Type B pancreatic cell (in vitro differentiated cells): ENCODE data around the gene LCN10. TPM values are rescaled to one million over a fixed set of nuclear protein-coding genes. Genes with fewer than 3 reads are reported as not detected.
"Not testable (repeated sequence)": the region's sequence is repeated elsewhere in the genome, so short reads cannot be mapped to it uniquely, and the experiment has no call there.

ENCODE experiments used
- DNase-seq: peaks from one replicate; pipeline ENCODE4 v3.0.0; 2021; ENCODE audit warnings: mixed read lengths; ENCODE audit not compliant: unreplicated experiment; ENCODE audit errors: extremely low spot score
- H3K27ac Mint-ChIP-seq: 2 replicates; pipeline ENCODE4 v1.8.0; 2021; ENCODE audit warnings: mild to moderate bottlenecking, mixed read lengths
- H3K27me3 Mint-ChIP-seq: 2 replicates; pipeline ENCODE4 v1.8.0; 2021; ENCODE audit warnings: mixed read lengths
- H3K36me3 Mint-ChIP-seq: 2 replicates; pipeline ENCODE4 v1.8.0; 2021; ENCODE audit warnings: mixed read lengths
- H3K4me1 Mint-ChIP-seq: one replicate; pipeline ENCODE4 v1.8.0; 2021; ENCODE audit warnings: mixed read lengths; ENCODE audit not compliant: unreplicated experiment
- H3K4me3 Mint-ChIP-seq: 2 replicates; pipeline ENCODE4 v1.8.0; 2021; ENCODE audit warnings: mild to moderate bottlenecking, mixed read lengths
- H3K9me3 Mint-ChIP-seq: 2 replicates; pipeline ENCODE4 v1.8.0; 2021; ENCODE audit warnings: mixed read lengths
- CTCF ChIP-seq: fragments of 200-600 bp; sonication (generic); conservative IDR thresholded peaks from 2 replicates; pipeline ENCODE4 v1.5.0; 2021; ENCODE audit warnings: antibody characterized with exemption, mild to moderate bottlenecking
- total RNA-seq: library from RNA; stranded (reverse); gene quantifications from 2 replicates; pipeline ENCODE4 v1.2.1, GENCODE V29; 2021; ENCODE audit warnings: low replicate concordance

Gene LCN10
- total RNA-seq, 1 donor from 2014 or later = not detected

- H3K27me3 Mint-ChIP-seq = no peaks in the 10 kb centered on the region
- no peak overlapping the region for H3K27ac Mint-ChIP-seq
- H3K4me3 Mint-ChIP-seq = no peak overlapping the region
- DNase-seq = no peak
- peaks cover 5% of the 10 kb centered on the region for H3K4me1 Mint-ChIP-seq
- H3K36me3 Mint-ChIP-seq = no peaks in the 10 kb centered on the region
- no peak for TF ChIP-seq CTCF
- H3K9me3 Mint-ChIP-seq = no peaks in the 10 kb centered on the region
Observed at GRCh38 chr9:136710543-136710942, 32.2 kb downstream of the LCN10 start.

GRCh38 chr9:136709454-136710109, 33.2 kb downstream of the LCN10 start:
- H3K27me3 Mint-ChIP-seq = no peaks in the 10 kb centered on the region
- no peak for TF ChIP-seq CTCF
- H3K4me1 Mint-ChIP-seq = peaks cover 5% of the 10 kb centered on the region
- no peak for DNase-seq
- H3K36me3 Mint-ChIP-seq = no peaks in the 10 kb centered on the region
- H3K9me3 Mint-ChIP-seq = no peaks in the 10 kb centered on the region
- no peak overlapping the region for H3K27ac Mint-ChIP-seq
- no peak overlapping the region for H3K4me3 Mint-ChIP-seq

GRCh38 chr9:136707849-136708517, 34.8 kb downstream of the LCN10 start:
- Mint-ChIP-seq H3K9me3 (no peaks in the 10 kb centered on the region), H3K4me3 (no peak overlapping the region), H3K36me3 (no peaks in the 10 kb centered on the region), H3K4me1 (peaks cover 5% of the 10 kb centered on the region), H3K27me3 (no peaks in the 10 kb centered on the region), H3K27ac (no peak overlapping the region)
- TF ChIP-seq CTCF = no peak
- no peak for DNase-seq

GRCh38 chr9:136707011-136707410, 35.7 kb downstream of the LCN10 start:
- H3K9me3 Mint-ChIP-seq = no peaks in the 10 kb centered on the region
- DNase-seq = no peak
- H3K4me1 Mint-ChIP-seq = peaks cover 5% of the 10 kb centered on the region
- H3K4me3 Mint-ChIP-seq = no peak overlapping the region
- no peaks in the 10 kb centered on the region for H3K27me3 Mint-ChIP-seq
- no peak overlapping the region for H3K27ac Mint-ChIP-seq
- no peaks in the 10 kb centered on the region for H3K36me3 Mint-ChIP-seq
- TF ChIP-seq CTCF = no peak

- TF ChIP-seq CTCF = no peak
- Mint-ChIP-seq H3K9me3 (no peaks in the 10 kb centered on the region), H3K27me3 (no peaks in the 10 kb centered on the region), H3K4me3 (no peak overlapping the region), H3K27ac (no peak overlapping the region), H3K4me1 (peaks cover 5% of the 10 kb centered on the region), H3K36me3 (no peaks in the 10 kb centered on the region)
- DNase-seq = no peak
Observed at GRCh38 chr9:136705564-136705963, 37.2 kb downstream of the LCN10 start.

GRCh38 chr9:136704741-136705140, 38.0 kb downstream of the LCN10 start:
- not testable (repeated sequence) for H3K27ac Mint-ChIP-seq, H3K36me3 Mint-ChIP-seq, H3K4me3 Mint-ChIP-seq, H3K4me1 Mint-ChIP-seq, H3K27me3 Mint-ChIP-seq, H3K9me3 Mint-ChIP-seq, DNase-seq
